Heart left ventricle (tissue), 16 donors: ENCODE results near the gene ACTR5. TPM values are rescaled to one million over a fixed set of nuclear protein-coding genes. Genes with fewer than 3 reads are reported as not detected.

Source experiments
- ATAC-seq, 4 donors: fragments of 200-7000 bp; cut with Tn5 transposase; one replicate each; pipeline ENCODE4 v1.9.1; 2020 to 2022; ENCODE audit warnings: moderate library complexity in 4 of 4, mild to moderate bottlenecking in 3 of 4, moderate number of reproducible peaks in 1 of 4
- DNase-seq, 5 donors: peaks; one replicate each; pipeline ENCODE4 v3.0.0-alpha.2; 2020
- H3K27ac ChIP-seq, 12 donors: fragments of 200-600 bp; sonication (generic) in 4 of 12; one replicate each; pipeline versions ENCODE4 v1.5.0 to v1.8.0; 2016 to 2022; ENCODE audit warnings: mild to moderate bottlenecking in 2 of 12
- H3K27me3 ChIP-seq, 9 donors: fragments of 200-600 bp; sonication (generic) in 2 of 9; one replicate each; pipeline versions ENCODE4 v1.5.1 to v1.8.0; 2016 to 2022; ENCODE audit warnings: mild to moderate bottlenecking in 3 of 9
- H3K36me3 ChIP-seq, 9 donors: fragments of 200-600 bp; sonication (generic) in 2 of 9; one replicate each; pipeline versions ENCODE4 v1.5.0 to v1.8.0; 2018 to 2022; ENCODE audit warnings: mild to moderate bottlenecking in 2 of 9
- H3K4me1 ChIP-seq, 12 donors: fragments of 200-600 bp; sonication (generic) in 4 of 12; one replicate each; pipeline versions ENCODE4 v1.5.0 to v1.8.0; 2016 to 2022; ENCODE audit warnings: mild to moderate bottlenecking in 3 of 12
- H3K4me3 ChIP-seq, 12 donors: fragments of 200-600 bp; sonication (generic) in 4 of 12; one replicate each; pipeline versions ENCODE4 v1.5.0 to v1.8.0; 2017 to 2022; ENCODE audit warnings: mild to moderate bottlenecking in 9 of 12, moderate library complexity in 4 of 12
- H3K9me3 ChIP-seq, 12 donors: fragments of 200-600 bp; sonication (generic) in 4 of 12; one replicate each; pipeline versions ENCODE4 v1.5.0 to v1.8.0; 2016 to 2022; ENCODE audit warnings: mild to moderate bottlenecking in 1 of 12
- CTCF ChIP-seq, 12 donors: fragments of 200-600 bp; sonication (generic) in 4 of 12; IDR thresholded peaks; one replicate each; pipeline versions ENCODE4 v1.5.0 to v1.8.0; 2018 to 2022; ENCODE audit warnings: antibody characterized with exemption in 12 of 12, mild to moderate bottlenecking in 5 of 12
- POLR2A ChIP-seq, 2 donors: fragments of 450-650 bp; IDR thresholded peaks; one replicate each; pipeline ENCODE4 v1.6.1; 2017; ENCODE audit warnings: antibody characterized with exemption in 2 of 2, mild to moderate bottlenecking in 2 of 2, moderate library complexity in 2 of 2
- WGBS, 4 donors: extraction: QIAGEN DNeasy Blood & Tissue Kit in 2 of 4; methylation state at CpG; one replicate each; pipeline versions ENCODE4 v1.1.5 to v1.1.7; 2013 to 2018; 5-methylcytosine and 5-hydroxymethylcytosine counted together
- intact Hi-C, 10 donors: fragments of 100-400 bp; cut with DNase I; formaldehyde crosslinking; loops; one replicate each; pipeline versions ENCODE4 v1.11.1 to v1.14.2; 2022
- polyA plus RNA-seq, 2 donors: library from polyadenylated mRNA; stranded (reverse); fragments of 200-250 nt; gene quantifications; one replicate each; pipeline ENCODE4 v1.2.3, GENCODE V29; 2013
- total RNA-seq, 9 donors: library from RNA; depleted of rRNA in 2 of 9; stranded (reverse); fragments of >200 nt in 2 of 9; fragmentation: NEBNext Ultra II Directional in 3 of 9; extraction: Animal tissue kit (Norgen Biotek cat#: 25700) in 3 of 9; gene quantifications; one replicate each; pipeline versions ENCODE4 v1.1.0 to v1.2.4, GENCODE V29; 2016 to 2023
- donor health status: ischemic (EF 13 %, LVEDD 7.1; RV severe dilation, severe dysfunction).
- donor health status: healthy with polysubstance abuse.
- donor health status: DM: no; HTN: yes; CAD: no.
- donor health status: DM: no; HTN: no; CAD: no.
- donor health status: ischemic (EF 25% LVEDD 6.9; RV normal size, moderate dysfunction).
- donor health status: ischemic (EF 25% LVEDD 5.7; RV mildly dilated, moderate dysfunction).
- donor health status: healthy.
- donor health status: DM: yes; HTN: yes; CAD: no.
- donor health status: ischemic (EF 35%, LVEDD 5.7; RV mildly dilated, moderate dysfunction).
- donor health status: nonischemic (EF 11% LVEDD 7.7; RV severe dilation, severe dysfunction).
- donor health status: DM: yes; HTN: yes; CAD: no.
- donor health status: PGD.
- donor health status: ischemic (EF 29% LVEDD 5.4; RV normal size, mild dysfunction).
- donor health status: nonischemic (EF 23%, LVEDD 6.1; RV moderate dilation, normal function).

ACTR5 gene
- total and polyA plus RNA-seq, 11 donors = 2.3 to 6.4 (median 3.5) TPM

- no peak overlapping the region for H3K27ac ChIP-seq
- H3K4me3 ChIP-seq = no peak overlapping the region
- no peaks in the 10 kb centered on the region for H3K9me3 ChIP-seq
- DNase-seq (no peak), ATAC-seq (no peak)
- no peaks in the 10 kb centered on the region for H3K27me3 ChIP-seq
- intact Hi-C loops = no loop called here
- 85 to 92% (median 88%) methylated on average over 11 of the region's 11 CpGs for WGBS, 4 donors
- peaks cover 0 to 10% (median 0%) of the 10 kb centered on the region in 12 donors for H3K4me1 ChIP-seq
- H3K36me3 ChIP-seq = peaks cover 0 to 99% (median 90%) of the 10 kb centered on the region in 9 donors
- no peak for TF ChIP-seq POLR2A (IDR thresholded peaks at IDR 0.05)
Observed at GRCh38 chr20:38764567-38765318, 16.5 kb downstream of the ACTR5 start.

- TF ChIP-seq CTCF (IDR thresholded peaks at IDR 0.05) (no peak), POLR2A (IDR thresholded peaks at IDR 0.05) (no peak)
- H3K4me1 ChIP-seq = peaks cover 0 to 10% (median 0%) of the 10 kb centered on the region in 12 donors
- ATAC-seq (no peak), DNase-seq (no peak)
- no peaks in the 10 kb centered on the region for H3K9me3 ChIP-seq
- WGBS, 4 donors = 67 to 75% (median 70%) methylated on average over 4 of the region's 4 CpGs
- no peak overlapping the region for H3K4me3 ChIP-seq
- no peak overlapping the region for H3K27ac ChIP-seq
- intact Hi-C loops = no loop called here
- peaks cover 0 to 98% (median 90%) of the 10 kb centered on the region in 9 donors for H3K36me3 ChIP-seq
- H3K27me3 ChIP-seq = no peaks in the 10 kb centered on the region
Observed at GRCh38 chr20:38766071-38766470, 17.8 kb downstream of the ACTR5 start.

- WGBS, 4 donors = 90 to 95% (median 94%) methylated on average over 13 of the region's 13 CpGs
- peaks cover 0 to 10% (median 0%) of the 10 kb centered on the region in 12 donors for H3K4me1 ChIP-seq
- no peaks in the 10 kb centered on the region for H3K27me3 ChIP-seq
- ATAC-seq (no peak), DNase-seq (no peak)
- peaks cover 0 to 99% (median 93%) of the 10 kb centered on the region in 9 donors for H3K36me3 ChIP-seq
- TF ChIP-seq POLR2A (IDR thresholded peaks at IDR 0.05) (no peak), CTCF (IDR thresholded peaks at IDR 0.05) (no peak)
- intact Hi-C loops = no loop called here
- H3K9me3 ChIP-seq = peaks cover 0 to 9% (median 0%) of the 10 kb centered on the region in 12 donors
- H3K27ac ChIP-seq = no peak overlapping the region
- H3K4me3 ChIP-seq = no peak overlapping the region
Observed at GRCh38 chr20:38769376-38770295, 21.4 kb downstream of the ACTR5 start.

- H3K27me3 ChIP-seq = no peaks in the 10 kb centered on the region
- DNase-seq = no peak
- no peak for TF ChIP-seq CTCF (IDR thresholded peaks at IDR 0.05)
- intact Hi-C loops = no loop called here
- H3K4me3 ChIP-seq = no peak overlapping the region
- H3K9me3 ChIP-seq = peaks cover 0 to 9% (median 0%) of the 10 kb centered on the region in 12 donors
- peaks cover 0 to 99% (median 91%) of the 10 kb centered on the region in 9 donors for H3K36me3 ChIP-seq
- H3K4me1 ChIP-seq = peaks cover 0 to 3% (median 0%) of the 10 kb centered on the region in 12 donors
- 76 to 92% (median 87%) methylated on average over 3 of the region's 3 CpGs for WGBS, 4 donors
- no peak for ATAC-seq
- H3K27ac ChIP-seq = no peak overlapping the region
Observed at GRCh38 chr20:38770546-38770945, 22.3 kb downstream of the ACTR5 start.
